H1 (cell line): ENCODE data around the gene AGAP1. TPM values are rescaled to one million over a fixed set of nuclear protein-coding genes. Genes with fewer than 3 reads are reported as not detected.
A peak's percentile ranks its signal among the peaks of the same experiment; 100 is the strongest.

Experiments
- CTCF ChIA-PET: fragments of 300-600 bp; sonication (Branson Sonifier 250); formaldehyde crosslinking; loops from one replicate; lab custom pipeline; 2021; ENCODE audit not compliant: partially characterized antibody; lab: Charles Lee
- POLR2A ChIA-PET: fragments of 300-600 bp; sonication (Branson Sonifier 250); formaldehyde crosslinking; loops from one replicate; lab custom pipeline; 2021; ENCODE audit warnings: inconsistent platforms; ENCODE audit not compliant: partially characterized antibody; lab: Charles Lee
- DNase-seq, 2 experiments: peaks; one replicate each; pipeline versions ENCODE4 v3.0.0 to v3.0.0-alpha.2; 2010 to 2022; ENCODE audit warnings: low spot score in 2 of 2, low read depth in 1 of 2, mixed read lengths in 1 of 2
- FAIRE-seq: peaks from 2 replicates; lab custom pipeline; 2011; peaks lifted over from hg19 to GRCh38; lab: Jason Lieb, UNC
- H2AFZ ChIP-seq: 2 replicates; pipeline ENCODE4 v1.8.1; 2012; ENCODE audit warnings: low read length, inconsistent platforms
- H2AK5ac ChIP-seq: 2 replicates; pipeline ENCODE4 v1.6.1; 2013; ENCODE audit warnings: low read depth, low read length
- H2BK120ac ChIP-seq: replicated peaks from 2 replicates; pipeline ENCODE3; 2013; ENCODE audit warnings: low read depth, low read length, inconsistent platforms
- H2BK12ac ChIP-seq: 2 replicates; pipeline ENCODE4 v1.6.1; 2013; ENCODE audit warnings: low read depth, low read length
- H2BK15ac ChIP-seq: 2 replicates; pipeline ENCODE4 v1.6.1; 2013; ENCODE audit warnings: low read length
- H2BK20ac ChIP-seq: 2 replicates; pipeline ENCODE4 v1.6.1; 2013; ENCODE audit warnings: low read length
- H2BK5ac ChIP-seq: 2 replicates; pipeline ENCODE4 v1.6.1; 2013; ENCODE audit warnings: low read depth, low read length
- H3K14ac ChIP-seq: 2 replicates; pipeline ENCODE4 v1.6.1; 2013; ENCODE audit warnings: inconsistent platforms; ENCODE audit not compliant: insufficient read length
- H3K18ac ChIP-seq: 2 replicates; pipeline ENCODE4 v1.6.1; 2013; ENCODE audit warnings: low read length; ENCODE audit errors: extremely low read depth
- H3K23ac ChIP-seq: 2 replicates; pipeline ENCODE4 v1.6.1; 2013; ENCODE audit warnings: inconsistent platforms; ENCODE audit not compliant: insufficient read length
- H3K23me2 ChIP-seq: 2 replicates; pipeline ENCODE4 v1.6.1; 2013; ENCODE audit warnings: low read depth, low read length
- H3K27ac ChIP-seq: 2 replicates; pipeline ENCODE4 v1.6.1; 2011; ENCODE audit warnings: low read depth, low read length, inconsistent platforms
- H3K27me3 ChIP-seq, 4 experiments: replicated peaks in 1 of 4; 1 replicate in 1 of 4; 2 replicates in 3 of 4; pipeline versions ENCODE4 v1.6.1 to v1.8.1; 2011 to 2013; ENCODE audit warnings: low read length in 3 of 4, mild to moderate bottlenecking in 3 of 4, inconsistent platforms in 2 of 4, mixed read lengths in 2 of 4, moderate library complexity in 1 of 4; ENCODE audit not compliant: control insufficient read depth in 3 of 4, insufficient read depth in 3 of 4; ENCODE audit errors: extremely low read depth in 1 of 4
- H3K36me3 ChIP-seq, 4 experiments: 2 replicates each; pipeline versions ENCODE4 v1.6.1 to v1.8.1; 2011 to 2013; ENCODE audit warnings: mild to moderate bottlenecking in 4 of 4, low read length in 3 of 4, moderate library complexity in 2 of 4, control low read depth in 1 of 4, inconsistent platforms in 1 of 4; ENCODE audit not compliant: insufficient read depth in 4 of 4, control insufficient read depth in 2 of 4
- H3K4ac ChIP-seq: replicated peaks from 2 replicates; pipeline ENCODE3; 2013; ENCODE audit warnings: low read length, low read depth, mixed read lengths, inconsistent platforms; ENCODE audit not compliant: insufficient read length
- H3K4me1 ChIP-seq, 4 experiments: replicated peaks in 1 of 4; 1 replicate in 1 of 4; 2 replicates in 3 of 4; pipeline versions ENCODE4 v1.6.1 to v1.8.1; 2011 to 2013; ENCODE audit warnings: low read length in 3 of 4, inconsistent platforms in 2 of 4, mixed read lengths in 1 of 4; ENCODE audit not compliant: insufficient read depth in 4 of 4, control insufficient read depth in 3 of 4
- H3K4me2 ChIP-seq, 2 experiments: 2 replicates each; pipeline versions ENCODE4 v1.6.1 to v1.8.1; 2011 to 2013; ENCODE audit warnings: low read depth in 2 of 2, low read length in 2 of 2, control low read depth in 1 of 2, inconsistent platforms in 1 of 2, mild to moderate bottlenecking in 1 of 2; ENCODE audit not compliant: insufficient read depth in 1 of 2
- H3K4me3 ChIP-seq, 4 experiments: fragments of 200-600, 300-600 bp in 1 of 4; sonication (generic), shearing (Covaris generic), sonication (Bioruptor Twin) in 1 of 4; 2 replicates each; pipeline versions ENCODE4 v1.5.1 to v1.8.1; 2011 to 2016; ENCODE audit warnings: low read length in 4 of 4, low read depth in 3 of 4, control low read depth in 2 of 4, inconsistent platforms in 2 of 4, mild to moderate bottlenecking in 2 of 4, mixed read lengths in 1 of 4, moderate library complexity in 1 of 4; ENCODE audit not compliant: insufficient read depth in 2 of 4; ENCODE audit errors: extremely low read depth in 1 of 4
- H3K56ac ChIP-seq: replicated peaks from 2 replicates; pipeline ENCODE3; 2013; ENCODE audit warnings: low read depth, mild to moderate bottlenecking, mixed read lengths, low read length, inconsistent platforms; ENCODE audit not compliant: insufficient read length
- H3K79me1 ChIP-seq: 2 replicates; pipeline ENCODE4 v1.6.1; 2013; ENCODE audit warnings: low read depth, low read length, control low read depth
- H3K79me2 ChIP-seq, 2 experiments: 2 replicates each; pipeline versions ENCODE4 v1.6.1 to v1.8.1; 2012 to 2013; ENCODE audit warnings: low read length in 2 of 2, mild to moderate bottlenecking in 2 of 2, inconsistent platforms in 1 of 2; ENCODE audit not compliant: insufficient read depth in 2 of 2, control insufficient read depth in 1 of 2
- H3K9ac ChIP-seq, 4 experiments: replicated peaks in 1 of 4; 1 replicate in 1 of 4; 2 replicates in 3 of 4; pipeline versions ENCODE4 v1.6.1 to v1.8.1; 2011 to 2013; ENCODE audit warnings: low read depth in 3 of 4, low read length in 3 of 4, control low read depth in 2 of 4, mild to moderate bottlenecking in 2 of 4, moderate library complexity in 2 of 4, inconsistent platforms in 1 of 4; ENCODE audit errors: extremely low read depth in 1 of 4
- H3K9me3 ChIP-seq, 2 experiments: 2 replicates each; pipeline versions ENCODE4 v1.6.1 to v1.8.1; 2012 to 2013; ENCODE audit warnings: mild to moderate bottlenecking in 2 of 2, moderate library complexity in 2 of 2, control low read depth in 1 of 2, inconsistent platforms in 1 of 2, low read depth in 1 of 2, low read length in 1 of 2, mixed read lengths in 1 of 2; ENCODE audit not compliant: insufficient read depth in 2 of 2
- H4K20me1 ChIP-seq, 2 experiments: replicated peaks in 1 of 2; 2 replicates each; pipeline versions ENCODE3 to v1.8.1; 2011 to 2013; ENCODE audit warnings: inconsistent platforms in 2 of 2, low read length in 2 of 2, mild to moderate bottlenecking in 1 of 2; ENCODE audit not compliant: insufficient read depth in 2 of 2, control insufficient read depth in 1 of 2
- H4K5ac ChIP-seq: 2 replicates; pipeline ENCODE4 v1.6.1; 2013; ENCODE audit warnings: low read length, low read depth, mixed read lengths, inconsistent platforms; ENCODE audit not compliant: insufficient read length
- H4K8ac ChIP-seq: 2 replicates; pipeline ENCODE4 v1.8.0; 2013; ENCODE audit warnings: mild to moderate bottlenecking, moderate library complexity, low read length, inconsistent platforms; ENCODE audit not compliant: insufficient read depth; ENCODE audit errors: extremely low read depth
- H4K91ac ChIP-seq: replicated peaks from 2 replicates; pipeline ENCODE3; 2013; ENCODE audit warnings: low read length, mixed read lengths, inconsistent platforms; ENCODE audit not compliant: insufficient read length
- CREB1 ChIP-seq: IDR thresholded peaks from 2 replicates; pipeline ENCODE4 v1.6.1; 2012; ENCODE audit warnings: inconsistent platforms
- POU5F1 ChIP-seq: IDR thresholded peaks from 2 replicates; pipeline ENCODE4 v1.6.1; 2011; ENCODE audit warnings: low read depth, mild to moderate bottlenecking, low read length, moderate library complexity
- SIN3A ChIP-seq, 2 experiments: IDR thresholded peaks in 1 of 2; conservative IDR thresholded peaks in 1 of 2; 2 replicates each; pipeline ENCODE4 v1.6.1; 2011 to 2012; ENCODE audit warnings: low read length in 2 of 2, improper control_type of control experiment in 1 of 2, low read depth in 1 of 2, mild to moderate bottlenecking in 1 of 2
- SIX5 ChIP-seq: IDR thresholded peaks from 2 replicates; pipeline ENCODE4 v1.6.1; 2011; ENCODE audit warnings: mild to moderate bottlenecking, low read depth, low read length
- TAF1 ChIP-seq: IDR thresholded peaks from 2 replicates; pipeline ENCODE4 v1.6.1; 2011; ENCODE audit warnings: mild to moderate bottlenecking, low read depth, low read length
- TEAD4 ChIP-seq: IDR thresholded peaks from 2 replicates; pipeline ENCODE4 v1.6.1; 2012; ENCODE audit warnings: low read depth, low read length, inconsistent platforms, mixed read lengths
- WGBS, 2 experiments: shearing (Covaris generic) in 1 of 2; methylation state at CpG; one replicate each; pipeline versions ENCODE4 v1.1.6 to v1.1.7; 2013 to 2015; ENCODE audit warnings: low lambda C conversion rate in 2 of 2, mixed read lengths in 2 of 2, inconsistent platforms in 1 of 2, low coverage in 1 of 2, missing lambda C conversion rate in 1 of 2; ENCODE audit not compliant: insufficient replicate concordance in 2 of 2, insufficient coverage in 1 of 2, insufficient read length in 1 of 2; ENCODE audit errors: extremely low coverage in 1 of 2, missing lambda C conversion rate in 1 of 2; 5-methylcytosine and 5-hydroxymethylcytosine counted together
- polyA plus RNA-seq, 7 experiments: library from polyadenylated mRNA; depleted of rRNA in 3 of 7; stranded (reverse) in 5 of 7; unstranded in 2 of 7; fragments of >200 nt in 5 of 7; fragments of 200-250 nt in 2 of 7; gene quantifications; 1 replicate in 5 of 7; 2 replicates in 1 of 7; 4 replicates in 1 of 7; pipeline versions ENCODE4 v1.2.1 to v1.2.3, GENCODE V29; 2011 to 2013; ENCODE audit warnings: missing spikeins in 2 of 7, mixed read lengths in 2 of 7
- total RNA-seq: library from RNA; stranded (reverse); fragmentation: NEBNext Ultra II Directional; extraction: Animal tissue kit (Norgen Biotek cat#: 25700); gene quantifications from 2 replicates; pipeline ENCODE4 v1.2.1, GENCODE V29; 2021

The AGAP1 gene
- total and polyA plus RNA-seq, 2 of the 8 experiments (the other 6 are each of a cell fraction or from before 2014, with no cell fraction given): 18.1 to 39.4 TPM

DNA sequence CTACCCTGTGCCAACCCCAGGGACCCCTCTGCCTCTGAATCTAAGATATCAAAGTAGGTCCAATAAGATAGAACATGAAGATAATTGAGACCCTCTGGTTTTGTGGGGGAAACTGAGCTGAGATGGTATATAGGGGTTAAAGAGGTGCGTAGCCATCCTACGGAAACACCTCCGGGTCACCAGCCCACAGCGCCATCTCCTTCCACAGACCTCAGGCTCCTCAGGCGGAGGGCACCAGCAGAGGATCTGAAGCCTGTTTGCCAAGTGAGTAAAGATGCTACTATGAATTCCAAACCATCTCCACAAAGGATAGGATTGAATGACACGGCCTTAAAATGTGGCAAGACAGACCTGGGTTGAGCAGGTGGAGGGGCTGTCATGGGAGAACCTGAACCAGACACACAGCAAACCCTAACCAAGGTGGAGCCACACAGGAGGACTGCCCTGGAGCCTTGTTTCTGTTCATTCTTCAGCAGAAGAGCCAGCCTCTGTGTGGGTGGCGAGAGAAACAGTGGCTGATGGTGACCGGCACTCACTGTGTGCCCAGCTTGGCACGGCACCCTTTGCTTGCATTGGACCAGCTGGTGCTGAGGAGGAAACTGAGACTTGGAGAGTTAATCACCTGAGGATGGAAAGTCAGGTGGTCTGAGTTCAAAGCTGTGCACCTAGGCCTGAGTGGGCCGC is 664.1 kb downstream of the AGAP1 start:
- Histone ChIP-seq H2AFZ (no peak overlapping the region), H3K9me3 (no peaks in the 10 kb centered on the region; a peak in 2 of 4 replicates), H2BK15ac (no peak overlapping the region), H3K4me2 (peak overlapping the region in 1 of 2 experiments; percentile 77; a peak in 1 of 4 replicates), H3K36me3 (no peaks in the 10 kb centered on the region), H3K18ac (no peak overlapping the region), H3K4me1 (peaks cover 4 to 39% (median 30%) of the 10 kb centered on the region in 4 experiments), H3K4me3 (no peak overlapping the region), H3K79me2 (no peaks in the 10 kb centered on the region), H2BK20ac (peak overlapping the region; percentile 62), H3K14ac (no peak overlapping the region), H3K23ac (no peak overlapping the region), H4K91ac (peak overlapping the region; percentile 10), H3K27ac (no peak overlapping the region), H2AK5ac (peak overlapping the region; percentile 84; the same call in 1 of the 2 replicates), H3K23me2 (peaks cover 7% of the 10 kb centered on the region; the same call in 1 of the 2 replicates), H4K5ac (no peak overlapping the region), H3K79me1 (no peaks in the 10 kb centered on the region), H3K4ac (no peak overlapping the region), H4K8ac (no peak overlapping the region), H2BK120ac (no peak overlapping the region), H3K56ac (no peak overlapping the region), H3K27me3 (peaks cover 54 to 80% (median 71%) of the 10 kb centered on the region in 4 experiments), H2BK5ac (peak overlapping the region; percentile 55; the same call in 1 of the 2 replicates), H4K20me1 (peaks cover 0 to 2% of the 10 kb centered on the region in 2 experiments), H2BK12ac (peak overlapping the region; percentile 17; the same call in 1 of the 2 replicates), H3K9ac (no peak overlapping the region)
- ChIA-PET POLR2A (interaction anchor here (0.7 to 6.3 kb wide), 6 partner anchors 9 to 368 kb away, joined by 3 to 54 read pairs (median 4); partner anchors contain the start of gene GBX2), CTCF (interaction anchor here (1.0 to 6.9 kb wide), 10 partner anchors 8 to 209 kb away, joined by 3 to 50 read pairs (median 6); partner anchors contain the start of gene GBX2)
- TF ChIP-seq CREB1 (no peak), TAF1 (no peak), SIX5 (no peak), TEAD4 (no peak), SIN3A (conservative IDR thresholded peaks at IDR 0.05 in 1 of 2, IDR thresholded peaks at IDR 0.05 in 1 of 2; ENCODE audit: low read depth in 1 of 2, low read length in 2 of 2) (no peak), POU5F1 (no peak)
- FAIRE-seq (no peak), DNase-seq (no peak)
- 83% methylated on average over 10 of the region's 10 CpGs; no CpG with 5 or more reads in 1 of the 2 experiments for WGBS, 2 experiments
